ENCODE data around the gene TACSTD2.
A peak's percentile ranks its signal among the peaks of the same experiment; 100 is the strongest.
"Not testable (repeated sequence)": the region's sequence is repeated elsewhere in the genome, so short reads cannot be mapped to it uniquely, and the experiment has no call there.

TACSTD2 gene

GRCh38 chr1:58588396-58588795, 11.3 kb upstream of the TACSTD2 start:
- no peak for TF ChIP-seq CTCF (conservative IDR thresholded peaks at IDR 0.05; ENCODE audit: low read depth, low read length)
- no peak for DNase-seq (ENCODE audit: low read depth)
- H3K4me3 ChIP-seq (ENCODE audit: low read length) = no peak overlapping the region

- no peak overlapping the region for H3K4me3 ChIP-seq (ENCODE audit: low read length)
- no peak for DNase-seq (ENCODE audit: low read depth)
- no peak for TF ChIP-seq CTCF (conservative IDR thresholded peaks at IDR 0.05; ENCODE audit: low read depth, low read length)
Observed at GRCh38 chr1:58587667-58588066, 10.6 kb upstream of the TACSTD2 start.

GRCh38 chr1:58586271-58586670, 9.2 kb upstream of the TACSTD2 start:
- TF ChIP-seq CTCF (conservative IDR thresholded peaks at IDR 0.05; ENCODE audit: low read depth, low read length) = no peak
- H3K4me3 ChIP-seq (ENCODE audit: low read length) = no peak overlapping the region
- no peak for DNase-seq (ENCODE audit: low read depth)

- no peak for TF ChIP-seq CTCF (conservative IDR thresholded peaks at IDR 0.05; ENCODE audit: low read depth, low read length)
- no peak overlapping the region for H3K4me3 ChIP-seq (ENCODE audit: low read length)
- DNase-seq (ENCODE audit: low read depth) = no peak
Observed at GRCh38 chr1:58585581-58586151, 8.6 kb upstream of the TACSTD2 start.

GRCh38 chr1:58585166-58585565, 8.1 kb upstream of the TACSTD2 start:
- DNase-seq (ENCODE audit: low read depth) = no peak
- no peak for TF ChIP-seq CTCF (conservative IDR thresholded peaks at IDR 0.05; ENCODE audit: low read depth, low read length)
- no peak overlapping the region for H3K4me3 ChIP-seq (ENCODE audit: low read length)

- DNase-seq (ENCODE audit: low read depth) = peak; percentile 80
- no peak overlapping the region for H3K4me3 ChIP-seq (ENCODE audit: low read length)
- no peak for TF ChIP-seq CTCF (conservative IDR thresholded peaks at IDR 0.05; ENCODE audit: low read depth, low read length)
Observed at GRCh38 chr1:58584082-58584895, 7.2 kb upstream of the TACSTD2 start.

- no peak for TF ChIP-seq CTCF (conservative IDR thresholded peaks at IDR 0.05; ENCODE audit: low read depth, low read length)
- no peak overlapping the region for H3K4me3 ChIP-seq (ENCODE audit: low read length)
- DNase-seq (ENCODE audit: low read depth) = no peak
Observed at GRCh38 chr1:58583496-58583895, 6.4 kb upstream of the TACSTD2 start.

GRCh38 chr1:58582143-58582542, 5.1 kb upstream of the TACSTD2 start:
- not testable (repeated sequence) for DNase-seq (ENCODE audit: low read depth); H3K4me3 ChIP-seq (ENCODE audit: low read length)

Data from retinal pigment epithelial cell (primary cell).